A673 (cell line): ENCODE measurements around the gene MPDZ. TPM values are rescaled to one million over a fixed set of nuclear protein-coding genes. Genes with fewer than 3 reads are reported as not detected.

Source experiments
- BruUV-seq: library from RNA; stranded (reverse); fragments of 400-500 nt; replicated peaks from 2 replicates; lab custom pipeline; 2021; lab: Mats Ljungman, UMichigan
- CTCF ChIA-PET: fragments of 300-600 bp; sonication (Branson Sonifier 250); formaldehyde crosslinking; loops from one replicate; lab custom pipeline; 2022; ENCODE audit warnings: antibody characterized with exemption; lab: Charles Lee
- POLR2A ChIA-PET: fragments of 300-600 bp; sonication (Branson Sonifier 250); formaldehyde crosslinking; loops from one replicate; lab custom pipeline; 2022; ENCODE audit warnings: antibody characterized with exemption; ENCODE audit not compliant: low non-redundant PET; lab: Charles Lee
- DNase-seq: peaks from one replicate; pipeline ENCODE4 v3.0.0-alpha.2; 2015; ENCODE audit warnings: low spot score
- H3K27ac ChIP-seq: fragments of 200-600 bp; sonication (generic); 2 replicates; pipeline ENCODE4 v1.5.1; 2016; ENCODE audit warnings: mixed run types, low read depth, mild to moderate bottlenecking, mixed read lengths, antibody characterized with exemption, low read length; ENCODE audit not compliant: poor library complexity, severe bottlenecking
- H3K27me3 ChIP-seq: fragments of 200-600 bp; sonication (generic); replicated peaks from 2 replicates; pipeline ENCODE4 v1.6.1; 2017; ENCODE audit warnings: mixed run types, low read depth, mild to moderate bottlenecking, mixed read lengths, antibody characterized with exemption, low read length; ENCODE audit not compliant: insufficient read depth, poor library complexity
- H3K36me3 ChIP-seq: fragments of 200-600 bp; sonication (generic); 2 replicates; pipeline ENCODE4 v1.6.1; 2016; ENCODE audit warnings: mixed run types, mild to moderate bottlenecking, mixed read lengths, antibody characterized with exemption, low read length; ENCODE audit not compliant: insufficient read depth, poor library complexity, severe bottlenecking
- H3K4me1 ChIP-seq: fragments of 200-600 bp; sonication (generic); 2 replicates; pipeline ENCODE4 v1.6.1; 2017; ENCODE audit warnings: mixed run types, mild to moderate bottlenecking, mixed read lengths, antibody characterized with exemption, low read length; ENCODE audit not compliant: insufficient read depth, poor library complexity, severe bottlenecking
- H3K4me3 ChIP-seq: fragments of 200-600 bp; sonication (generic); 2 replicates; pipeline ENCODE4 v1.5.1; 2016; ENCODE audit warnings: low read depth, mixed run types, mild to moderate bottlenecking, mixed read lengths, low read length; ENCODE audit not compliant: poor library complexity, severe bottlenecking
- H3K9me3 ChIP-seq: fragments of 200-600 bp; sonication (generic); 2 replicates; pipeline ENCODE4 v1.6.1; 2016; ENCODE audit warnings: mixed run types, low read depth, mild to moderate bottlenecking, mixed read lengths, antibody characterized with exemption, low read length; ENCODE audit not compliant: poor library complexity, severe bottlenecking
- CTCF ChIP-seq: fragments of 300-800, 200-600 bp; sonication (generic); conservative IDR thresholded peaks from 2 replicates; pipeline ENCODE4 v1.5.1; 2017; ENCODE audit warnings: low read depth, mild to moderate bottlenecking, antibody characterized with exemption, low read length, moderate library complexity, mixed read lengths
- EZH2 ChIP-seq: fragments of 200-600 bp; sonication (generic); IDR thresholded peaks from 2 replicates; pipeline ENCODE4 v1.6.1; 2017; ENCODE audit warnings: borderline replicate concordance, low read depth, mild to moderate bottlenecking, mixed read lengths, antibody characterized with exemption, low read length; ENCODE audit not compliant: poor library complexity, severe bottlenecking
- intact Hi-C: fragments of 100-400 bp; cut with micrococcal nuclease; formaldehyde crosslinking; loops from one replicate; pipeline ENCODE4 v1.10.0; 2022; ENCODE audit not compliant: unreplicated experiment
- total RNA-seq: library from RNA; stranded (reverse); gene quantifications from 2 replicates; pipeline ENCODE4 v1.2.3, GENCODE V29; 2021

Gene MPDZ
- total RNA-seq, 1 experiment from 2014 or later = 35.1 TPM

DNA sequence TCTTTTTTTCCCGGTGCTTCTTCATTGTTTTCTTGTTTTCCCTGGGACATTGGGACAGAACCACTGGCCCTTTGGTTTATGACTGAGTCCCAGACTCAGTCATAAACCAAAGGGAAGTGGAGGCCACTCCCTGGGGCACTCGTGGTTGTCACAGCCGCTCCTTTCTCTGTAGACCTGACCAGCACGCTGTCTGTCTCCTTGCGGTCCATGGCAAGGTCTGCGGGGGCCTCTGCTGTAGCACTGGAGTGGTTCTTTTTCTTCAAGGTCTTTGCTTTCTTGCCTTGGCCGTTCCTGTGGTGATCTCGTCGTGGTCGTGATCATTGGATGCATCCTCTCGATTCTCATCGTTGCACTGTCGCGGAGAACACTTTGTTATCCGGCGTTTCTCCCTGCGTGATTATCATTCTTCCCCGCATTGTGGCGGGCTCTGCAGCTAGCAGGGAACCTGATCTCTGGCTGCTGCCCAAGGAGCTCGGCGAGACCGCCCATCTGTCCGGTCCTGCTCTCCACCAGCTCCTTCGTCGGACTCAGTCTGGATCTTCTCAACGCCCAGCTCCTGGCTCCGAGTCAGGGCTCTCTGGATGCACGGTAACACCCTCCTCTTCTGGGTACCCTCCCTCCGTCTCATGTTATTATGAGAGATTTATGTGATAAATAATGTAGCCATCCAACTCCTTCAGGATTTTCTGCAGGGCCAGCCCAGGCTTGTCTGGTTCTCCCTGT lies 43.5 kb upstream of the MPDZ start:
- no peaks in the 10 kb centered on the region for H3K27me3 ChIP-seq
- no peak overlapping the region for H3K27ac ChIP-seq
- ChIA-PET POLR2A (no interaction called here), CTCF (no interaction called here)
- BruUV-seq = no TSS peak
- H3K36me3 ChIP-seq = no peaks in the 10 kb centered on the region
- no peak for DNase-seq
- intact Hi-C loops = no loop called here
- no peak overlapping the region for H3K4me3 ChIP-seq
- TF ChIP-seq CTCF (no peak), EZH2 (no peak)
- peaks cover 6% of the 10 kb centered on the region for H3K9me3 ChIP-seq
- H3K4me1 ChIP-seq = no peaks in the 10 kb centered on the region

GRCh38 chr9:13318027-13318426 lies 38.5 kb upstream of the MPDZ start:
- H3K36me3 ChIP-seq = no peaks in the 10 kb centered on the region
- POLR2A ChIA-PET = no interaction called here
- no peaks in the 10 kb centered on the region for H3K4me1 ChIP-seq
- intact Hi-C loops = no loop called here
- H3K9me3 ChIP-seq = peaks cover 8% of the 10 kb centered on the region
- no peak overlapping the region for H3K27ac ChIP-seq
- CTCF ChIA-PET = no interaction called here
- BruUV-seq = no TSS peak
- TF ChIP-seq EZH2 (no peak), CTCF (no peak)
- H3K27me3 ChIP-seq = no peaks in the 10 kb centered on the region
- no peak for DNase-seq
- H3K4me3 ChIP-seq = no peak overlapping the region

- Histone ChIP-seq H3K9me3 (peaks cover 11% of the 10 kb centered on the region), H3K36me3 (no peaks in the 10 kb centered on the region), H3K27ac (no peak overlapping the region), H3K27me3 (no peaks in the 10 kb centered on the region), H3K4me1 (no peaks in the 10 kb centered on the region), H3K4me3 (no peak overlapping the region)
- no TSS peak for BruUV-seq
- no peak for DNase-seq
- CTCF ChIA-PET = no interaction called here
- no peak for TF ChIP-seq EZH2
- no peak for TF ChIP-seq CTCF
- intact Hi-C loops = no loop called here
- POLR2A ChIA-PET = no interaction called here
Observed at GRCh38 chr9:13296972-13297371, 17.5 kb upstream of the MPDZ start.
